Karpas-422 (cell line): ENCODE results near the gene TLCD5. TPM values are rescaled to one million over a fixed set of nuclear protein-coding genes. Genes with fewer than 3 reads are reported as not detected.
A peak's percentile ranks its signal among the peaks of the same experiment; 100 is the strongest.

ENCODE experiments used
- DNase-seq: peaks from one replicate; pipeline ENCODE4 v3.0.0-alpha.2; 2015
- H2AFZ ChIP-seq: fragments of 200-600 bp; sonication (generic); 2 replicates; pipeline ENCODE4 v1.6.1; 2014; ENCODE audit warnings: antibody characterized with exemption, low read length, mixed read lengths
- H3K27ac ChIP-seq: fragments of 200-600 bp; sonication (generic); 2 replicates; pipeline ENCODE4 v1.5.1; 2014; ENCODE audit warnings: mild to moderate bottlenecking, low read length, moderate library complexity
- H3K27me3 ChIP-seq: fragments of 200-600 bp; sonication (generic); 2 replicates; pipeline ENCODE4 v1.6.1; 2014; ENCODE audit warnings: low read length, mixed read lengths
- H3K36me3 ChIP-seq: fragments of 200-600 bp; sonication (generic); 2 replicates; pipeline ENCODE4 v1.6.1; 2014; ENCODE audit warnings: low read length, mixed read lengths; ENCODE audit not compliant: insufficient read depth
- H3K4me1 ChIP-seq: fragments of 200-600 bp; sonication (generic); 2 replicates; pipeline ENCODE4 v1.6.1; 2014; ENCODE audit warnings: mild to moderate bottlenecking, low read length, mixed read lengths
- H3K4me2 ChIP-seq: fragments of 200-600 bp; sonication (generic); 2 replicates; pipeline ENCODE4 v1.6.1; 2014; ENCODE audit warnings: low read length, low read depth, mild to moderate bottlenecking; ENCODE audit not compliant: poor library complexity, severe bottlenecking
- H3K4me3 ChIP-seq: fragments of 200-600 bp; sonication (generic); 2 replicates; pipeline ENCODE4 v1.5.1; 2014; ENCODE audit warnings: mild to moderate bottlenecking, antibody characterized with exemption, low read length, mixed read lengths
- H3K79me2 ChIP-seq: fragments of 200-600 bp; sonication (generic); 2 replicates; pipeline ENCODE4 v1.6.1; 2014; ENCODE audit warnings: mild to moderate bottlenecking, low read length, mixed read lengths
- H3K9ac ChIP-seq: fragments of 200-600 bp; sonication (generic); 2 replicates; pipeline ENCODE4 v1.6.0; 2014; ENCODE audit warnings: low read length
- H3K9me2 ChIP-seq: fragments of 200-600 bp; sonication (generic), shearing (Covaris generic); replicated peaks from 2 replicates; pipeline ENCODE4 v1.6.0; 2014; ENCODE audit warnings: mild to moderate bottlenecking, low read length, moderate library complexity; ENCODE audit not compliant: insufficient read depth
- H3K9me3 ChIP-seq: fragments of 300-700, 200-600 bp; sonication (generic); 2 replicates; pipeline ENCODE4 v1.6.1; 2014; ENCODE audit warnings: low read length, mixed read lengths
- H4K20me1 ChIP-seq: fragments of 200-600 bp; sonication (generic); 2 replicates; pipeline ENCODE4 v1.6.1; 2014; ENCODE audit warnings: mild to moderate bottlenecking, antibody characterized with exemption, low read length, low read depth; ENCODE audit not compliant: insufficient read depth
- total RNA-seq: library from RNA; depleted of rRNA; stranded (reverse); fragments of >200 nt; shearing (Covaris generic); gene quantifications from 2 replicates; pipeline ENCODE4 v1.2.3, GENCODE V29; 2014; ENCODE audit warnings: low replicate concordance; rRNA removed

TLCD5 gene
- total RNA-seq = 4.3 and 4.5 TPM in 2 replicates

DNA sequence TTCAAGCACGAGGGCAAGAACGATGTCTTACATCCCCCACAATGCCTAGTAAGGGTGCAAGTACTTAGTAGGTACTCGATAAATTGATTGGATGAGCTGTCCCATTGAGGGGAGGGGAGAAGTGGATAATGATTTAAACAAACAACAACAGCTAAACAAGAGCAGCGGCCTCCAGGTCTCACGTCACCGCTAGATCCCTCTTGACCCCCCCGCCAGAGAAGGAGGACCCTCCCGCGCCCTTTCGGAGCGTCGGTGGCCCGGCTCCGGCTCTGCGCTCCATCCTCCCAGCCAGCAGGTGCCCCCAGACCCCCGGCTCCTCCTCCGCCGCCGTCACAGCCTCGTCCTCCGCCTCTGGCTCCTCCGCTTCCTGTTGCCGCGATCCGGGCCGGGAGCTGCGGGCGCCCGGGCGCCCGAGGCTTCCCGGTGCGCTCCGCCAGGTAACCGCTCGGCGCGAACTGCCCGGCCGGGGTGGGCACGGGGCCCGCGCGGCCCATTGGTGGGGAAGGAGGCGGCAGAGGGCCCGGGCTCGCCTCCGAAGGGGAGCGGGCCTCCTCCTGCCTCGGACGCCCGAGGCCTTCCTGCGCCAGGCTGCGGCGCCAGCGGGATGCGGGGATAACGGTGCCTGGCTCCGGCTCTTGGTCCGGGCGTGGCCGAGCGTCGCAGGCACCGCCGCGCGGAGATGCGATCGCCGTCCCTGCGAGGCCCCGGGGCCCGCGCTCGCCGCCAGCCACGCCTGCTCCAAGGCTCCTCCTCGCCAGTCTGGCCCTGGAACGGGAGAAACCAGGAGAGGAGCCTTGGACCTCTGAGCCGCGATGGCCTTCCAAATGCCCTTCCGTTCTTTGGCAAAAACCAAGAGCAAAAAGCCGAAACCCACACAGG is at the start of gene TLCD5:
TSS of gene TLCD5 (plus strand) at position 368 of the 879 bp plus-strand sequence. CDS start 2,143 bp downstream, outside the sequence.
- Histone ChIP-seq H3K27ac (no peak within 1 kb of the TSS), H3K4me2 (peak within 1 kb of the TSS; percentile 77), H3K27me3 (no peaks in the 10 kb centered on the region), H3K9me3 (no peaks in the 10 kb centered on the region), H3K9ac (peak within 1 kb of the TSS; percentile 77), H3K4me1 (peaks cover 21% of the 10 kb centered on the region), H3K79me2 (no peaks in the 10 kb centered on the region), H3K9me2 (no peaks in the 10 kb centered on the region), H4K20me1 (no peaks in the 10 kb centered on the region), H2AFZ (peak within 1 kb of the TSS; percentile 25; the same call in 1 of the 2 replicates), H3K36me3 (no peaks in the 10 kb centered on the region), H3K4me3 (peak within 1 kb of the TSS; percentile 66)
- DNase-seq = peak; percentile 81

DNA sequence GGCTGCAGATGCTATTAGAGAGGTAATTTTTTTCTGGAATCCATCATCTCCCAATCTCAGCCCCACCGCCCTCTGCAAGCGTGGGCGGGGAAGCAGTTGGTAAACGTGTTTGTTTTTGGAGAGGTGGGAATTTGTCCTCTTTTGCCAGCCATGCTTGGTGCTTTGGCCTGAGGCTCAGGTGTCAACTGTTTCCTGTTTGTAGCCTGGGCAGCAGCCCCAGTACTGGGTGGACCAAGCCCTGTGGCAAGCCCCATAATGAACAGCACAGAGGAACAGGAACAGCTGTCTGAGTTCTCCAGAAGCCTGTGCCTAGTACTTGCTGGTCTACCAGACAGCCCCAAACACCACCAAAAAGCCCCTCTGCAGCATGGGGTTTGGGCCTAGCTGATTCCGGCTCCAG is 45.6 kb upstream of the TLCD5 start:
- Histone ChIP-seq H3K36me3 (no peaks in the 10 kb centered on the region), H3K27ac (no peak overlapping the region), H3K27me3 (no peaks in the 10 kb centered on the region), H3K9ac (no peak overlapping the region), H3K4me1 (no peaks in the 10 kb centered on the region), H3K9me3 (no peaks in the 10 kb centered on the region), H4K20me1 (no peaks in the 10 kb centered on the region), H2AFZ (no peak overlapping the region), H3K9me2 (no peaks in the 10 kb centered on the region), H3K4me2 (no peak overlapping the region), H3K4me3 (no peak overlapping the region), H3K79me2 (no peaks in the 10 kb centered on the region)
- DNase-seq = no peak

DNA sequence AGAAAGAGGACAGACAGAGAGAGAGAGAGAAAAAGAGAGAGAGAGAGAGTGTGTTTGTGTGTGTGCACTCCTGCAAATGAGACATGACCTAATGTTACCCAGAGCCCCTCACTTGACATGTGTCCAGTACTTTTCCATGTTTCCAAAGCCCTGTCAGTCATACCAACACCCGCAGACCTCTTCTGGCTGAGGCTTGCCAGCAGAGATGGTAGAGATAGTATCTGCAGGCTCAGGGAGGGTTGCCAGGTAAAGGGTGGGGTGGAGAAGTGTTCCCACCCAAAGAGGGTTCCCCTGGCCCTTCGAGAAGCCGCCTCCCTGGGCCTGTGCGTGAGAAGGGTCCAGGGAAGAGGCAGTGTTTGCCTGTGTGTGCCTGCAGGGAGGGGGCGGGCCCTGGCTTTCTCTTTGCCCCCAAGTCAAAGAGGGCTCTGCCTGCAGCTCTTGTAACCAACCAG is 44.5 kb upstream of the TLCD5 start:
- Histone ChIP-seq H3K79me2 (no peaks in the 10 kb centered on the region), H2AFZ (no peak overlapping the region), H3K9ac (no peak overlapping the region), H3K9me3 (no peaks in the 10 kb centered on the region), H4K20me1 (no peaks in the 10 kb centered on the region), H3K36me3 (no peaks in the 10 kb centered on the region), H3K4me1 (no peaks in the 10 kb centered on the region), H3K27ac (no peak overlapping the region), H3K4me3 (no peak overlapping the region), H3K9me2 (no peaks in the 10 kb centered on the region), H3K4me2 (no peak overlapping the region), H3K27me3 (no peaks in the 10 kb centered on the region)
- no peak for DNase-seq

DNA sequence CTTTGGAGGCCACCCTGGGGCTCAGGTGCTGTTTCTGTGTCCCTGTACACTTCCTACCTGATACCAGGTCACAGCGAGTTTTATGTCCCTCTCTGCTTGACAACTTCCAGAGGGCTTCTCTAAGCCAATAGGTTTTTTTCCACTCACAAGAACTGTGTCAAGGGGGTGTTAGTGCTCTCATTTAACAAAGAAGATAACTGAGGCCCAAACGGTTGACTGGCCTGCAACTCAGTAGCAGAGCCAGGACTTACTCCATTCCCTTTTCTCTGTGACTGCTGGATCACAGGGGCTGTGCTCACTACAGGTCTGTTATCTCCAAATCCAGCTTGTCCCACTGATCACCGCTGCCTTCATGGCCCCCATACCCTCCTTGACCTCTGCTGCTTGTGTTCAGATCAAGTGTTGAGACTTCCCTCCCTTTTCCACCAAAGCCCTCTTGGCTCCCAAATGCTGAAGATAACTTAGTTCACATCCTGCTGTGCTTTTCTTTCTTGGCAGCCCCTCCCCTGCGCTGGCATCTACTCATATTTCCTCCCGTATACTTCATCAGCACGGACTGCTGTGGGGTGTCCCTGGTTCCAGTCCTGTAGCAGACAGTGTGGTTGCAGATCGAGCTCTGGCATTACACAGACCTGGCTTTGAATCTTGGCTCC is 43.8 kb upstream of the TLCD5 start:
- no peaks in the 10 kb centered on the region for H3K27me3 ChIP-seq
- no peaks in the 10 kb centered on the region for H3K79me2 ChIP-seq
- no peaks in the 10 kb centered on the region for H3K36me3 ChIP-seq
- no peaks in the 10 kb centered on the region for H3K9me3 ChIP-seq
- H3K4me3 ChIP-seq = no peak overlapping the region
- no peak for DNase-seq
- no peak overlapping the region for H2AFZ ChIP-seq
- H4K20me1 ChIP-seq = no peaks in the 10 kb centered on the region
- no peaks in the 10 kb centered on the region for H3K4me1 ChIP-seq
- H3K9ac ChIP-seq = no peak overlapping the region
- no peak overlapping the region for H3K27ac ChIP-seq
- no peaks in the 10 kb centered on the region for H3K9me2 ChIP-seq
- no peak overlapping the region for H3K4me2 ChIP-seq

DNA sequence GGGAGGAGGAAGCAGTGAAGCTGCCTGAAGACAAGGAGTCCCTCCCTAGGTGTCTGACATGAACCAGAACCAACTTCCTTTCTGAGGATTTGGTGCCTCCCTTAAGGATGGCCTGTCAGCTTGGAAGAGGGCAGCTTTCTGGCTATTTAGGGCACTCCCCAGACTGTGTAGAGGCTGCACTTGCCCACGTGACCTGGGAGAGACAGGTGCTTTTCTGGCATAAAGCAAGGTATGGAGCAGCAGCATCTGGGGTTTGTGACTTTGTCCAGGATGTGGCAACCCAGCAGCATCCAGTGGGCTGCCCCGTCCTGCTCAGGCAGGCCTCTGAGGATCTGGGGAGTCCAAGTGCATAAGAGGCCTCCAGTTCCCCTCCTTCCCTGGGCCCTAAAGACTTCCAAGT is 42.0 kb upstream of the TLCD5 start:
- no peak overlapping the region for H3K9ac ChIP-seq
- no peaks in the 10 kb centered on the region for H3K9me3 ChIP-seq
- H3K27ac ChIP-seq = no peak overlapping the region
- H4K20me1 ChIP-seq = no peaks in the 10 kb centered on the region
- no peak overlapping the region for H3K4me2 ChIP-seq
- H3K79me2 ChIP-seq = no peaks in the 10 kb centered on the region
- no peaks in the 10 kb centered on the region for H3K36me3 ChIP-seq
- no peaks in the 10 kb centered on the region for H3K4me1 ChIP-seq
- no peaks in the 10 kb centered on the region for H3K9me2 ChIP-seq
- no peak for DNase-seq
- no peak overlapping the region for H3K4me3 ChIP-seq
- H3K27me3 ChIP-seq = no peaks in the 10 kb centered on the region
- no peak overlapping the region for H2AFZ ChIP-seq

DNA sequence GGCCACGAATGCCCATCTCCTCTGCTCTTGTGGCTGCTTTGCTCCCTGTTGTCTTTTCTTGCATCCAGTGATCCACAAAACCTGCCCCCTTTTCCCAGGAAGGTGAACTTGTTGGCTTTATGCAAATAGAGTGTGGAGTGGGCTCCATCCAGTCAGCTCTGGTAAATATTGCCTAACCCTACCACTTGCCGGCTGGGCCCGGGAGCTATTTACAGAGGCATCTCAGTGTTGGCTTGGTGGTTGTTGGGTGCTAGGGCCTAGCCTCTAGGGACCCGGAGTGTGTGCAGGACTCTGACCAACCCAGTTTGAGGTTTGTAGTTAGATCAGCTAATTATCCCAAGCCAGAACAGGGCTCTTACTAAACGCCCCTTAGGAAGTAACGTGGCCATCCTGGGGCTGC is 40.8 kb upstream of the TLCD5 start:
- H3K79me2 ChIP-seq = no peaks in the 10 kb centered on the region
- H2AFZ ChIP-seq = no peak overlapping the region
- H3K4me3 ChIP-seq = no peak overlapping the region
- H3K4me2 ChIP-seq = no peak overlapping the region
- H3K4me1 ChIP-seq = no peaks in the 10 kb centered on the region
- H4K20me1 ChIP-seq = no peaks in the 10 kb centered on the region
- no peak overlapping the region for H3K9ac ChIP-seq
- no peak overlapping the region for H3K27ac ChIP-seq
- no peaks in the 10 kb centered on the region for H3K36me3 ChIP-seq
- no peaks in the 10 kb centered on the region for H3K9me3 ChIP-seq
- no peak for DNase-seq
- no peaks in the 10 kb centered on the region for H3K9me2 ChIP-seq
- no peaks in the 10 kb centered on the region for H3K27me3 ChIP-seq

DNA sequence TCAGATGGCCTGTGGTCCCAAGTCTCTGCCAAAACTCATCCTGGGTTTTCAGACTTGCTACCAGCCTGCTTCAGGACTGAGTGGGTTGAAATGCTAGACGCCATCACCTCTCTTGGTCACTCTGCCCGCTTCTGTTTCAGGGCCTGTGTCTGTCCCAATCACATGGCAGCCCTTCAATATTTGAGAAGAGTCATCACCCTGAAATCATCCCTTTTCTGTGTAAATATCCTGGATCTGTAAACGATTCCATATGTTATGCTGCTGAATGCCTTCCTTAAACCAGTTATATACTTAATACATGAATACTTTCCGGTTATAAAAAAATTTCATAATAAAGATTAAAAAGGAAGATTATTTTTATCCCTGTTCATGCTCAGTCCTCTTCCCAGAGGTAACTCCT is 39.8 kb upstream of the TLCD5 start:
- Histone ChIP-seq H3K79me2 (no peaks in the 10 kb centered on the region), H3K4me3 (no peak overlapping the region), H3K4me1 (no peaks in the 10 kb centered on the region), H4K20me1 (no peaks in the 10 kb centered on the region), H3K9me3 (no peaks in the 10 kb centered on the region), H3K36me3 (no peaks in the 10 kb centered on the region), H3K9me2 (no peaks in the 10 kb centered on the region), H3K27me3 (no peaks in the 10 kb centered on the region), H2AFZ (no peak overlapping the region), H3K4me2 (no peak overlapping the region), H3K9ac (no peak overlapping the region), H3K27ac (no peak overlapping the region)
- no peak for DNase-seq

DNA sequence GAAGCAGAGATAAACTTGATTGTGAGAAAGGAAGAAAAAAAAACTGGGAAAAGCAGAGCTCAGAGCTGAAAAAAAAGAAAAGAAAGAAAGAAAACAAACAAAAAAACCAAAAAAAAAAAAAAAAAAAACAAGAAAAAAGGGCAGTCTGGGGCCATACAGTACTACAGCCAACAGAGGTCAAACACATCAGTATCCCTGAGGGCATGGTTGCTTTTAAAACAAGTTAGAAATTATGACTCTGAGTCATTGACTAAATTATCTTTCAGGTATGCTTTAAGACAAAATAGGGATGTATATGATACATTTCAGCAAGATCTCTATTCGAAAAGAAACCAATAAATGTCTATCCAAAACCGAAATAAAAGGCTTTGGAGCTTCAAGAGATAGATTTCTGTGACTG is 37.1 kb upstream of the TLCD5 start:
- H4K20me1 ChIP-seq = no peaks in the 10 kb centered on the region
- no peak overlapping the region for H3K4me2 ChIP-seq
- H2AFZ ChIP-seq = no peak overlapping the region
- no peaks in the 10 kb centered on the region for H3K79me2 ChIP-seq
- H3K36me3 ChIP-seq = no peaks in the 10 kb centered on the region
- no peak for DNase-seq
- no peak overlapping the region for H3K4me3 ChIP-seq
- no peaks in the 10 kb centered on the region for H3K9me3 ChIP-seq
- no peaks in the 10 kb centered on the region for H3K27me3 ChIP-seq
- H3K9me2 ChIP-seq = no peaks in the 10 kb centered on the region
- no peak overlapping the region for H3K9ac ChIP-seq
- H3K27ac ChIP-seq = no peak overlapping the region
- H3K4me1 ChIP-seq = no peaks in the 10 kb centered on the region
